Measurements from ENCODE around the gene OMG. TPM values are rescaled to one million over a fixed set of nuclear protein-coding genes. Genes with fewer than 3 reads are reported as not detected.
"Not testable (repeated sequence)": the region's sequence is repeated elsewhere in the genome, so short reads cannot be mapped to it uniquely, and the experiment has no call there.

Gene OMG
- total and polyA plus RNA-seq, 3 donors from 2014 or later = 0.95 TPM; not detected in 2

DNA sequence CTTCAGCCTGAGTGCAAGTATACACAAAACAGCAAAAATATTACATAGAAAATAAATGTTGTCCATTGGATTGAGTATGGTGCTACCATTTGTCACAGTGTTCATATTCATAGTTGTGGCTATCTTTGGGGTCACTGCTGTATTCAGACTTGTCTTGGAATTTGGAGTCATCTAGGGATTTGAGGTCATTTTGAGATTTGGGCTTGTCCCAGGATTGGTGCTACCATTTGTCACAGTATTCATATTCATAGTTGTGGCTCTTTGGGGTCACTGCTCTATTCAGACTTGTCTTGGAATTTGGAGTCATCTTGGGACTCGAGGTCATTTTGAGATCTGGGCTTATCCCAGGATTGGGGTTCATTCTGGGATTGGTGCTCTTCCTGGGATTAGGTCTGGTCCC is 24.8 kb downstream of the OMG start:
- Histone ChIP-seq H3K27me3 (no peaks in the 10 kb centered on the region), H3K4me1 (no peaks in the 10 kb centered on the region), H3K36me3 (ENCODE audit: low read depth, missing control alignments) (no peaks in the 10 kb centered on the region), H3K4me3 (no peak overlapping the region), H3K27ac (no peak overlapping the region), H3K9me3 (no peaks in the 10 kb centered on the region)
- no peak for DNase-seq
- 67 to 94% methylated on average over 1 of the region's 1 CpG for WGBS, 2 donors
- intact Hi-C loops (cut with DNase I; ENCODE audit: low total_unique reads) = no loop called here
- no peak for TF ChIP-seq POLR2A (IDR thresholded peaks at IDR 0.05)
- TF ChIP-seq, protein P1, sequence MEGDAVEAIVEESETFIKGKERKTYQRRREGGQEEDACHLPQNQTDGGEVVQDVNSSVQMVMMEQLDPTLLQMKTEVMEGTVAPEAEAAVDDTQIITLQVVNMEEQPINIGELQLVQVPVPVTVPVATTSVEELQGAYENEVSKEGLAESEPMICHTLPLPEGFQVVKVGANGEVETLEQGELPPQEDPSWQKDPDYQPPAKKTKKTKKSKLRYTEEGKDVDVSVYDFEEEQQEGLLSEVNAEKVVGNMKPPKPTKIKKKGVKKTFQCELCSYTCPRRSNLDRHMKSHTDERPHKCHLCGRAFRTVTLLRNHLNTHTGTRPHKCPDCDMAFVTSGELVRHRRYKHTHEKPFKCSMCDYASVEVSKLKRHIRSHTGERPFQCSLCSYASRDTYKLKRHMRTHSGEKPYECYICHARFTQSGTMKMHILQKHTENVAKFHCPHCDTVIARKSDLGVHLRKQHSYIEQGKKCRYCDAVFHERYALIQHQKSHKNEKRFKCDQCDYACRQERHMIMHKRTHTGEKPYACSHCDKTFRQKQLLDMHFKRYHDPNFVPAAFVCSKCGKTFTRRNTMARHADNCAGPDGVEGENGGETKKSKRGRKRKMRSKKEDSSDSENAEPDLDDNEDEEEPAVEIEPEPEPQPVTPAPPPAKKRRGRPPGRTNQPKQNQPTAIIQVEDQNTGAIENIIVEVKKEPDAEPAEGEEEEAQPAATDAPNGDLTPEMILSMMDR (IDR thresholded peaks at IDR 0.05) = no peak

DNA sequence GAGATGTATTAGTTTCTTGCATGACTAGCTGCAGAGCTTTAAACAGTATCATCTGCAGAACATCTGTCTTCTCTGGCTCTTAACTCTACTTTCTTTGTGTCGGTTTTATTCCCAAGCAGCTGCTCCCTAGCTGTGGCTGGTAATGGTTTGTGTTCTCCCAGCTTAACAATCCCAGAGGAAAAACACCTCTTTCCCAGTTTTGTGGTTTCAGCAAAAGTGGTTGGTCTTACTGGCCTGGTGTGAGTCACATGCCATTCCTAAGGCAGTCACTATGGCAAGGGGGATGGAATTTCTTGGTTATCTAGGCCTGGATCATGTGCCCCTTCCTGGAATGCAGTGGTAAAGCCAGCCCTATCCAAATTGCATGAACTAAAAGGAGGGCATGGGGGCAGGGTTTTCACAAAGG is 27.5 kb downstream of the OMG start:
- Histone ChIP-seq H3K9me3 (no peaks in the 10 kb centered on the region), H3K4me3 (no peak overlapping the region), H3K27ac (no peak overlapping the region), H3K27me3 (no peaks in the 10 kb centered on the region), H3K4me1 (no peaks in the 10 kb centered on the region), H3K36me3 (ENCODE audit: low read depth, missing control alignments) (no peaks in the 10 kb centered on the region)
- TF ChIP-seq, protein P1 (IDR thresholded peaks at IDR 0.05) = no peak
- TF ChIP-seq POLR2A (IDR thresholded peaks at IDR 0.05) = no peak
- WGBS, 2 donors = 24 to 37% methylated on average over 1 of the region's 1 CpG
- intact Hi-C loops (cut with DNase I; ENCODE audit: low total_unique reads) = no loop called here
- DNase-seq = no peak

DNA sequence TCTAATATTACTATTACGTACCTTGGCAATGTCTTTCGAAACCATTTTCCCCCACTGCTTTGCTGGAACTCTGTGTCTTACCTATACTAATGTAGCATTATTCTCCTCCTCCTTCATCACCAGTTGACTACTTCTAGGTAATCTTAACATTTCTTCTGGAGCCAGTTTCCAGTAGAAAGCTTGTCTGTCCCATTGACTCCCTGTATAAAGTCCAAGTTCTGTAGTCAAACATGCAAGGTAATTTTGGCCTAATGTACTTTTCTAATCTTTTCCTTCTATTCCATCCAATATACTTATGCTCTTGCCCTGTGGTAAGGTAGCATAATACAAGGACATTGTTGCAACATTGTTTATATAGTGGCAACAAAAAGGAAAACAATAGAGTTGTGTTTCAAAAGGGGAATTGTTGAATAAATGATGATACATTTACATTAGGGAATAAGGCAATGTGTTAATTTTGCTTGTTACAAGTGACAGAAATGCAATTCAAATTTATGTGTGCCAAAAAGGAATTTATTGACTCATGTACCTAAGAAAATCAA is 27.9 kb downstream of the OMG start:
- DNase-seq = no peak
- H3K9me3 ChIP-seq = no peaks in the 10 kb centered on the region
- H3K27ac ChIP-seq = no peak overlapping the region
- H3K36me3 ChIP-seq (ENCODE audit: low read depth, missing control alignments) = no peaks in the 10 kb centered on the region
- no peak overlapping the region for H3K4me3 ChIP-seq
- TF ChIP-seq, protein P1 (IDR thresholded peaks at IDR 0.05) = no peak
- TF ChIP-seq POLR2A (IDR thresholded peaks at IDR 0.05) = no peak
- WGBS, 2 donors = 74 to 84% methylated on average over 2 of the region's 2 CpGs
- no peaks in the 10 kb centered on the region for H3K27me3 ChIP-seq
- no peaks in the 10 kb centered on the region for H3K4me1 ChIP-seq
- intact Hi-C loops (cut with DNase I; ENCODE audit: low total_unique reads) = no loop called here

DNA sequence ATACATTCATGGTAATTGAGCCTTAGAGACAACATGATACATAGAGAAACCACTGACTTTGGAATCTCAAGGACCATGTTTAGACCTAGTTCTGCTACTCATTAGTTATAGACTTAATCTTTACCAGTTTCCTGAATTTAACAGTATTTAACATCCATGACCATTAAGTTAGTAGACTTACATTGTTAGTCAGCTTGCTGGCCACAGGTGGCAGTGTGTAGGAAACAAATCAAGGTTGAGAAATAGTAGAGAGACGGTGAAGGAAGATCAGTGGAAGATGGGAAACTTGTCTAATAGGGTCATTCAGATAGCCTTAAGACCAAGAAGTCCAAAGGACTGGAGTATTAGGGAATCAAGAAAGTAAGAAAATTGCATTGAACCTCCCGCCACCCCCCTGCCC is 31.0 kb downstream of the OMG start:
- intact Hi-C loops (cut with DNase I; ENCODE audit: low total_unique reads) = no loop called here
- WGBS, 2 donors = 90% methylated on average over 2 of the region's 2 CpGs

DNA sequence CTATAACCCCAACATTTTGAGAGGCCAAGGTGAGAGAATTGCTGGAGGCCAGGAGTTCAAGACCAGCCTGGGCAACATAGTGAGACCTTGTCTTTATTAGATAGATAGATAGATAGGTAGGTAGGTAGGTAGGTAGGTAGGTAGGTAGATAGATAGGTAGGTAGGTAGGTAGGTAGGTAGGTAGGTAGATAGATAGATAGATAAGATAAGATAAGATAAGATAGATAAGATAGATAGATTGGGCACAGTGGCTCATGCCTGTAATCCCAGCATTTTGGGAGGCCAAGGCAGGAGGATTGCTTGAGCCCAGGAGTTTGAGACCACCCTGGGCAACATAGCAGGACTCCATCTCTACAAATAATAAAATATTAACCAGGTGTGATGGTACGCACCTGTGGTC is 34.1 kb downstream of the OMG start:
- H3K27me3 ChIP-seq; H3K4me1 ChIP-seq; H3K36me3 ChIP-seq (ENCODE audit: low read depth, missing control alignments); intact Hi-C loops (cut with DNase I; ENCODE audit: low total_unique reads); H3K4me3 ChIP-seq; DNase-seq; H3K9me3 ChIP-seq; H3K27ac ChIP-seq: not testable (repeated sequence)
- WGBS, 2 donors = 71 to 92% methylated on average over 1 of the region's 1 CpG

More for the DNA sequence above, 31.0 kb downstream of the OMG start:
- no peaks in the 10 kb centered on the region for H3K9me3 ChIP-seq
- TF ChIP-seq, protein P1 (IDR thresholded peaks at IDR 0.05) = no peak
- no peak for TF ChIP-seq POLR2A (IDR thresholded peaks at IDR 0.05)
- H3K4me3 ChIP-seq = no peak overlapping the region
- H3K36me3 ChIP-seq (ENCODE audit: low read depth, missing control alignments) = no peaks in the 10 kb centered on the region
- no peaks in the 10 kb centered on the region for H3K27me3 ChIP-seq
- no peak for DNase-seq
- no peak overlapping the region for H3K27ac ChIP-seq
- H3K4me1 ChIP-seq = no peaks in the 10 kb centered on the region

Data from testis (tissue), 3 donors.